Smooth muscle cell (in vitro differentiated cells): ENCODE results near the gene FXYD5. TPM values are rescaled to one million over a fixed set of nuclear protein-coding genes. Genes with fewer than 3 reads are reported as not detected.
"Not testable (repeated sequence)": the region's sequence is repeated elsewhere in the genome, so short reads cannot be mapped to it uniquely, and the experiment has no call there.

Source experiments
- DNase-seq: peaks from one replicate; lab custom pipeline; 2025; ENCODE audit not compliant: unreplicated experiment; lab: John Stamatoyannopoulos, UW
- H2AFZ ChIP-seq: fragments of 200-600 bp; sonication (generic); 2 replicates; pipeline ENCODE4 v1.6.0; 2016; ENCODE audit warnings: antibody characterized with exemption, low read depth, mild to moderate bottlenecking
- H3F3A ChIP-seq: fragments of 200-600 bp; sonication (generic); 2 replicates; pipeline ENCODE4 v1.6.0; 2017; ENCODE audit warnings: antibody characterized with exemption, low read depth
- H3K27ac ChIP-seq: fragments of 200-600 bp; sonication (generic); 2 replicates; pipeline ENCODE4 v1.5.1; 2016; ENCODE audit warnings: low read depth, mild to moderate bottlenecking
- H3K27me3 ChIP-seq: fragments of 200-600 bp; sonication (generic); 2 replicates; pipeline ENCODE4 v1.6.1; 2016; ENCODE audit warnings: low read depth, mild to moderate bottlenecking
- H3K36me3 ChIP-seq: fragments of 200-600 bp; sonication (generic); 2 replicates; pipeline ENCODE4 v1.5.1; 2016; ENCODE audit warnings: low read depth
- H3K4me1 ChIP-seq: fragments of 200-600 bp; sonication (generic); 2 replicates; pipeline ENCODE4 v1.5.1; 2016; ENCODE audit warnings: low read depth
- H3K4me2 ChIP-seq: fragments of 200-600 bp; sonication (generic); 2 replicates; pipeline ENCODE4 v1.6.0; 2016; ENCODE audit warnings: mild to moderate bottlenecking
- H3K4me3 ChIP-seq: fragments of 200-600 bp; sonication (generic); 2 replicates; pipeline ENCODE4 v1.5.1; 2016; ENCODE audit warnings: mild to moderate bottlenecking
- H3K79me2 ChIP-seq: fragments of 200-600 bp; sonication (generic); 2 replicates; pipeline ENCODE4 v1.6.0; 2016; ENCODE audit warnings: low read depth, mild to moderate bottlenecking
- H3K9ac ChIP-seq: fragments of 200-600 bp; sonication (generic); 2 replicates; pipeline ENCODE4 v1.6.0; 2016; ENCODE audit warnings: low read depth
- H3K9me3 ChIP-seq: fragments of 200-600 bp; sonication (generic); replicated peaks from 2 replicates; pipeline ENCODE4 v1.5.1; 2016; ENCODE audit warnings: low read depth
- H4K20me1 ChIP-seq: fragments of 200-600 bp; sonication (generic); 2 replicates; pipeline ENCODE4 v1.6.0; 2016; ENCODE audit warnings: low read depth
- WGBS: methylation state at CpG from one replicate; pipeline ENCODE4 v1.1.7; 2016; ENCODE audit warnings: low lambda C conversion rate; 5-methylcytosine and 5-hydroxymethylcytosine counted together
- polyA plus RNA-seq: library from polyadenylated mRNA; unstranded; fragments of >200 nt; fragmentation: Nextera tagmentation; extraction: Ambion mirVana; gene quantifications from 2 replicates; pipeline ENCODE4 v1.2.1, GENCODE V29; 2016
- total RNA-seq: library from RNA; depleted of rRNA; stranded (reverse); fragments of >200 nt; gene quantifications from 2 replicates; pipeline ENCODE4 v1.2.3, GENCODE V29; 2014
- TF ChIP-seq, protein P1 (sequence below): fragments of 200-600 bp; sonication (generic); IDR thresholded peaks from 2 replicates; pipeline ENCODE4 v1.5.1; 2017; ENCODE audit warnings: borderline replicate concordance, mild to moderate bottlenecking, antibody characterized with exemption; ENCODE audit not compliant: insufficient read depth, poor library complexity, severe bottlenecking

Gene FXYD5
- total and polyA plus RNA-seq, 2 experiments from 2014 or later, result 133 to 205 TPM

DNA sequence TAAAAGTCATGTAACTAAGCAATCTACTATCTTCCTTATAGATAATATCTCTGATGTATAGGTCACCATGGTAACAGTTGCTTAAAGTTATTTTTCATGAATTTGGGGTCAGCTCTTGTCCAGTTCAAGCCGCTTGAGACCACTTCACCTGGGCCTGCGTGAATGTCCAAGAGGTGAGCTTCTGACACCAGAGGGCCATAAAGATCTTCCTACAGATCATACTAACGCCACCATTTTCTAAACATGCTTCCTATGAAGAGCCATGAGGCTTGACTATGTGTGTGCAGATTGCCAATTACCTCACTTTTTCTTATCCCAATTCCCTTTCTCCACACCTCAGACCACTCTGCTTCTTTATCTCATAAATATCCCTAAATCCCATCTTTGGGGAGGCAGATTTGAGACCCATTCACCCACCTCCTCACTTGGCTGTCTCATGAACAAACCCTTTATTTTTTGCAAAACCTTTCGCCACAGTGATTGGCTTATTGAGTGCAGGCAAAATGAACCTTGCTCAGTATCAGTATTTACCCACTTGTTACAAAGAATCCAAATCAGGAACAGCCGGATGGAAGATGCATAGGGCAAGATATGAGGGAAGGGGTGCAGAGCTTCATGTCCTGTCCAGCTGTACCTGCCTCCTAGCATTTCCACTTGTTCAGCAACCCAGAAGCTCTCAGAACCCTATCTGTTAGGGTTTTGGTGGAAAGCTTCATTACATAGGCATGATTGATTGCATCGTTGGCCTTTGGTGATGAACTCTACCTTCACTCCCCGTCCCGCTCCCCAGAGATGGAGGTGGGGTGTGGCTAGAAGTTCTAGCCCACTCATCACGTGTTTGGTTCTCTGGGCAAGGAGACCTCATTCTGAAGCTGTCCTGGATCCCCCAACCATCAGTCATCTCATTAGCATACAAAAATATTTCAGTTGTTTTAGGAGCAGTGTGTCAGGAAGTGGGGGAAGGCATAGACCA, 39.8 kb downstream of the FXYD5 start:
- Histone ChIP-seq H3K27ac (no peak overlapping the region), H3K9ac (no peak overlapping the region), H3K36me3 (no peaks in the 10 kb centered on the region), H4K20me1 (no peaks in the 10 kb centered on the region), H3K9me3 (no peaks in the 10 kb centered on the region), H2AFZ (no peak overlapping the region), H3K79me2 (no peaks in the 10 kb centered on the region), H3K4me2 (no peak overlapping the region), H3F3A (no peaks in the 10 kb centered on the region), H3K4me1 (no peaks in the 10 kb centered on the region), H3K27me3 (no peaks in the 10 kb centered on the region), H3K4me3 (no peak overlapping the region)
- 80% methylated on average over 9 of the region's 9 CpGs for WGBS
- TF ChIP-seq, protein P1, sequence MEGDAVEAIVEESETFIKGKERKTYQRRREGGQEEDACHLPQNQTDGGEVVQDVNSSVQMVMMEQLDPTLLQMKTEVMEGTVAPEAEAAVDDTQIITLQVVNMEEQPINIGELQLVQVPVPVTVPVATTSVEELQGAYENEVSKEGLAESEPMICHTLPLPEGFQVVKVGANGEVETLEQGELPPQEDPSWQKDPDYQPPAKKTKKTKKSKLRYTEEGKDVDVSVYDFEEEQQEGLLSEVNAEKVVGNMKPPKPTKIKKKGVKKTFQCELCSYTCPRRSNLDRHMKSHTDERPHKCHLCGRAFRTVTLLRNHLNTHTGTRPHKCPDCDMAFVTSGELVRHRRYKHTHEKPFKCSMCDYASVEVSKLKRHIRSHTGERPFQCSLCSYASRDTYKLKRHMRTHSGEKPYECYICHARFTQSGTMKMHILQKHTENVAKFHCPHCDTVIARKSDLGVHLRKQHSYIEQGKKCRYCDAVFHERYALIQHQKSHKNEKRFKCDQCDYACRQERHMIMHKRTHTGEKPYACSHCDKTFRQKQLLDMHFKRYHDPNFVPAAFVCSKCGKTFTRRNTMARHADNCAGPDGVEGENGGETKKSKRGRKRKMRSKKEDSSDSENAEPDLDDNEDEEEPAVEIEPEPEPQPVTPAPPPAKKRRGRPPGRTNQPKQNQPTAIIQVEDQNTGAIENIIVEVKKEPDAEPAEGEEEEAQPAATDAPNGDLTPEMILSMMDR, result no peak
- no peak for DNase-seq

DNA sequence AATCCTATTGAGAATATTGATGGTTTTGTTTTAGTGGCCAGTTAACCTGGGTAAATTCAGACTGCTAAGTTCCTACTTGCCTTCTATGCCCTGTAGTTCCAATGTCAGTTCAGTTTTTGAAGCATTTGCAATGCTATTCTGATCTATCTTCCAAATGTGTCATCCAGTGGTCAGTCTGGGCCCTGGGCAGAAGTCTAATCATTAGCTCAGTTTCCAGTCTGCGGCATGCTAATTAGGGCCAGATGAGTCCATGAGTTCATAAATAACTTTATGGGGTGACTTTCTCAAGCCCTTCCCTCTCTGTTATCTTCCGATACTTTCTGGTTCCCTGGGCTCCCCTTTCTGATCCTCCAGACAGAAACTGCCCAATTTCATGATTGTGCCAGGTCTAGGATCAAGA, 41.3 kb downstream of the FXYD5 start:
- H3K4me3 ChIP-seq, result no peak overlapping the region
- H3K27me3 ChIP-seq, result no peaks in the 10 kb centered on the region
- WGBS, result 36% methylated on average over 2 of the region's 2 CpGs
- no peaks in the 10 kb centered on the region for H3K9me3 ChIP-seq
- no peaks in the 10 kb centered on the region for H3K4me1 ChIP-seq
- H3K4me2 ChIP-seq, result no peak overlapping the region
- no peak for DNase-seq
- H3K9ac ChIP-seq, result no peak overlapping the region
- H3K36me3 ChIP-seq, result no peaks in the 10 kb centered on the region
- TF ChIP-seq, protein P1, result no peak
- no peaks in the 10 kb centered on the region for H3F3A ChIP-seq
- no peaks in the 10 kb centered on the region for H3K79me2 ChIP-seq
- H2AFZ ChIP-seq, result no peak overlapping the region
- H4K20me1 ChIP-seq, result no peaks in the 10 kb centered on the region
- no peak overlapping the region for H3K27ac ChIP-seq

DNA sequence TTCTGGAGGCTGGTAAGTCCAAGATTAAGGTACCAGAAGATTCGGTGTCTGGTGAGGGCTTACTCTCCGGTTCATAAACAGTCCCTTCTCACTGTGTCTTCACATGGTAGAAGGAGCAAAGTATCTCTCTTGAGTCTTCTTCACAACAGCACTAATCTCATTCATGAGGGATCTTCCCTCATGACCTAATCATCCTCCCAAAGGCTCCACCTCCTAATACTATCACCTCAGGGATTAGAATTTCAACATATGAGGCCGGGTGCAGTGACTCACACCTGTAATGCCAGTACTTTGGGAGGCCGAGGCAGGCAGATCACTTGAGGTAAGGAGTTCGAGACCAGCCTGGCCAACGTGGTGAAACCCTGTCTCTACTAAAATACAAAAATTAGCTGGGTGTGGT, 42.3 kb downstream of the FXYD5 start:
- not testable (repeated sequence) for H3K36me3 ChIP-seq, H3K4me3 ChIP-seq, DNase-seq, H3K4me1 ChIP-seq, H3K27me3 ChIP-seq, H3K9ac ChIP-seq, H3K4me2 ChIP-seq, H3K79me2 ChIP-seq, H4K20me1 ChIP-seq, H3K9me3 ChIP-seq, H3K27ac ChIP-seq, H3F3A ChIP-seq, H2AFZ ChIP-seq
- WGBS, result 89% methylated on average over 6 of the region's 6 CpGs

DNA sequence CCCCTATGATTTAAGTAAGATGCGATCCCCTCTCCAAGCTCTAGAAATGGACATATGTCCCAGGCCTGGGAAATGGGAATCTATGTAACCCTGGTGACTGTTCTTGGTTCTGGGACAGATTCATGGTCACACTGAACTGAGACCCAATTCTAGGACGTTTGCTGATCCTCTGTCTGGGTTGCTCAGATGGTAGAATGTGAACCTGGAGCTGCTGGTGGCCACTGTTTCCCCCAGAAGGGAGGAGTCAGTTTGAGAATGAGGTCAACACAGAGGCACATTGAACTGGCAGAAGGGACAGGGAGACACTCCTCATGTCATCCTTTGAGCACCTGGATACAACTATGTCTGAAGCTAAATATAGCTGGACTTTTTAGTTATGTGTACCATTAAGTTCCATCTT, 44.9 kb downstream of the FXYD5 start:
- no peaks in the 10 kb centered on the region for H3K79me2 ChIP-seq
- no peaks in the 10 kb centered on the region for H3K27me3 ChIP-seq
- no peaks in the 10 kb centered on the region for H4K20me1 ChIP-seq
- H3K4me1 ChIP-seq, result no peaks in the 10 kb centered on the region
- no peaks in the 10 kb centered on the region for H3F3A ChIP-seq
- no peaks in the 10 kb centered on the region for H3K9me3 ChIP-seq
- no peak overlapping the region for H3K27ac ChIP-seq
- WGBS, result 43% methylated on average over 2 of the region's 2 CpGs
- H3K4me3 ChIP-seq, result no peak overlapping the region
- no peak overlapping the region for H2AFZ ChIP-seq
- no peak overlapping the region for H3K4me2 ChIP-seq
- DNase-seq, result no peak
- no peak overlapping the region for H3K9ac ChIP-seq
- TF ChIP-seq, protein P1, result no peak
- H3K36me3 ChIP-seq, result no peaks in the 10 kb centered on the region
